Astrocyte (in vitro differentiated cells and primary cell): ENCODE data around the gene TMEM167B.
"Not testable (repeated sequence)": the region's sequence is repeated elsewhere in the genome, so short reads cannot be mapped to it uniquely, and the experiment has no call there.

Source experiments
- EZH2 ChIP-seq: IDR thresholded peaks from 2 replicates; pipeline ENCODE4 v1.6.1; 2012; ENCODE audit warnings: mild to moderate bottlenecking, low read length, inconsistent platforms; ENCODE audit not compliant: insufficient read depth
- TF ChIP-seq, protein P1 (sequence below): IDR thresholded peaks from 2 replicates; pipeline ENCODE4 v1.5.1; 2011; ENCODE audit warnings: low read depth, mild to moderate bottlenecking, inconsistent platforms, low read length, moderate library complexity; ENCODE audit not compliant: insufficient read depth

DNA sequence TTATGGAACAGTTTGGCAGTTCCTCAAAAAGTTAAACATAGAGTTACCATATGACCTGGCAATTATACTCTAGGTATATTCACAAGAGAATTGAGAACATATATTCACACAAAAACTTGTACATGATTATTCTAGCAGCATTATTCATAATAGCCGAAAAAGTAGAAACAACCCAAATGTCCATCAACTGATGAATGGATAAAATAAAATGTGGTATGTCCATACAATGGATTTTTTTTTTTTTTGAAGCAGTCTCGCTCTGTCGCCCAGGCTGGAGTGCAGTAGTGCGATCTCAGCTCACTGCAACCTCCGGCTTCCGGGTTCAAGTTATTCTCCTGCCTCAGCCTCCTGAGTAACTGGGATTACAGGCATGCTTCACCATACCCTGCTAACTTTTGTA is 52.2 kb downstream of the TMEM167B start:
- TF ChIP-seq, protein P1, sequence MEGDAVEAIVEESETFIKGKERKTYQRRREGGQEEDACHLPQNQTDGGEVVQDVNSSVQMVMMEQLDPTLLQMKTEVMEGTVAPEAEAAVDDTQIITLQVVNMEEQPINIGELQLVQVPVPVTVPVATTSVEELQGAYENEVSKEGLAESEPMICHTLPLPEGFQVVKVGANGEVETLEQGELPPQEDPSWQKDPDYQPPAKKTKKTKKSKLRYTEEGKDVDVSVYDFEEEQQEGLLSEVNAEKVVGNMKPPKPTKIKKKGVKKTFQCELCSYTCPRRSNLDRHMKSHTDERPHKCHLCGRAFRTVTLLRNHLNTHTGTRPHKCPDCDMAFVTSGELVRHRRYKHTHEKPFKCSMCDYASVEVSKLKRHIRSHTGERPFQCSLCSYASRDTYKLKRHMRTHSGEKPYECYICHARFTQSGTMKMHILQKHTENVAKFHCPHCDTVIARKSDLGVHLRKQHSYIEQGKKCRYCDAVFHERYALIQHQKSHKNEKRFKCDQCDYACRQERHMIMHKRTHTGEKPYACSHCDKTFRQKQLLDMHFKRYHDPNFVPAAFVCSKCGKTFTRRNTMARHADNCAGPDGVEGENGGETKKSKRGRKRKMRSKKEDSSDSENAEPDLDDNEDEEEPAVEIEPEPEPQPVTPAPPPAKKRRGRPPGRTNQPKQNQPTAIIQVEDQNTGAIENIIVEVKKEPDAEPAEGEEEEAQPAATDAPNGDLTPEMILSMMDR, result not testable (repeated sequence)
- TF ChIP-seq EZH2, result not testable (repeated sequence)
